ENCODE data around the gene RNF20. TPM values are rescaled to one million over a fixed set of nuclear protein-coding genes. Genes with fewer than 3 reads are reported as not detected.
A peak's percentile ranks its signal among the peaks of the same experiment; 100 is the strongest.
"Not testable (repeated sequence)": the region's sequence is repeated elsewhere in the genome, so short reads cannot be mapped to it uniquely, and the experiment has no call there.

RNF20 gene
- total and polyA plus RNA-seq, 2 donors, result 28.6 to 33.2 TPM

DNA sequence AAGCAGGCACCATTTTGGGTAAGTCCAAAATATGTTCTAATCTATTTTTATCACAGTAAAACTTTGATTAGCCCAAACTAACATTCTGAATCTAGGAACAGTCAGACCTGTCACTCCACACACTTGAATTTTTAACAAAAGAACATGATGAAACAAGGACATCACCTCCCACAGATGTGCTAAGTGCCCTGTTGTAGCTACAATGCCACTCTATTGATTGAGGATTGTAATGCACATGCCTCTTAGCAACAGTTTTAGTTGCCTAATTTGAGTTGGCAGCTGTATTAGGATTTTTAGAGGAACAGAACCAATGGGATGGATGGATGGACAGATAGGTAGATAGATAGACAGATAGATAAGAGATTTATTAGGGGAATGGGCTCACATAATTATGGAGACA is 20.3 kb upstream of the RNF20 start:
- no peaks in the 10 kb centered on the region for H3K36me3 ChIP-seq (ENCODE audit: insufficient read depth)
- no peak overlapping the region for H3K4me3 ChIP-seq (ENCODE audit: low read depth, low read length)
- DNase-seq (ENCODE audit: extremely low spot score), result no peak
- no peaks in the 10 kb centered on the region for H3K4me1 ChIP-seq (ENCODE audit: insufficient read depth)
- no peak overlapping the region for H3K27ac ChIP-seq (ENCODE audit: low read depth)

DNA sequence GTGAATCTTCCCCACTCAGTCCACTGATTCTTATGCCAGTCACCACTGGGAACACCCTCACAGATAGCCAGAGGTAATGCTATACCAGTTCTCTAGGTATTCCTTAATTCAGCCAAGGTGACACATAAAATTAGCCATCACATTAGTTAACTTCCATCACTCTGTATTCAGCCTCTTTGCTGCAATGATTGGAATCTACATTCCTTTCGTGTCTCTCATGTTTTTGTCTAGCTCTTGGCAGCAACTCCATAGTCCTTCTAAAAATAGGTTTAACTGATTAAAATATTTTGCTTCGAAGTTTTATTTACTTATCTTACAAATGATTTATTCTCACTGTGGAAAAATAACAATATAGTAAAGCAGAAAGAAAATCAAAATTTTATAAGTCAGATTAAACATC is 19.6 kb upstream of the RNF20 start:
- Histone ChIP-seq H3K27ac (ENCODE audit: low read depth) (no peak overlapping the region), H3K4me3 (ENCODE audit: low read depth, low read length) (no peak overlapping the region), H3K36me3 (ENCODE audit: insufficient read depth) (no peaks in the 10 kb centered on the region), H3K4me1 (ENCODE audit: insufficient read depth) (no peaks in the 10 kb centered on the region)
- WGBS, result 13% methylated on average over 2 of the region's 2 CpGs
- no peak for DNase-seq (ENCODE audit: extremely low spot score)

DNA sequence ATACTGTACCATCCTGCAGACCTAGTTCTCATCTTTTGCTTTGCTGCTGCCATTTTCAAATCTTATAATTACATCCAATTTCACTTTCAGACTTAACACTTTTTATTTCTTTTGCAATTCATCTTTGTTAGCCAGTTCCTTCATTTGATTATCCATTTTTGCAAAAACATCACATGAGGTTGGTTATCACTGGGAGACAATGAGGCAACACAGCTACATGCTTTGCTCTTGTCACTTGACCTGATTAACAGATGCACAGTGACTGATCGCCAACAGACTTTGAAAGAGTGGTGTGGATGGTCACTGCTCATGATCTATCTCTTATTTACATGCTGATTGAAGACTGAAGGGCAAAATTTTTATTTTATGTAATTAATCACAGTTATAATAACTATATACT is 17.0 kb upstream of the RNF20 start:
- no peak overlapping the region for H3K4me3 ChIP-seq (ENCODE audit: low read depth, low read length)
- H3K27ac ChIP-seq (ENCODE audit: low read depth), result no peak overlapping the region
- 88% methylated on average over 1 of the region's 1 CpG for WGBS
- H3K36me3 ChIP-seq (ENCODE audit: insufficient read depth), result no peaks in the 10 kb centered on the region
- DNase-seq (ENCODE audit: extremely low spot score), result no peak
- H3K4me1 ChIP-seq (ENCODE audit: insufficient read depth), result no peaks in the 10 kb centered on the region

DNA sequence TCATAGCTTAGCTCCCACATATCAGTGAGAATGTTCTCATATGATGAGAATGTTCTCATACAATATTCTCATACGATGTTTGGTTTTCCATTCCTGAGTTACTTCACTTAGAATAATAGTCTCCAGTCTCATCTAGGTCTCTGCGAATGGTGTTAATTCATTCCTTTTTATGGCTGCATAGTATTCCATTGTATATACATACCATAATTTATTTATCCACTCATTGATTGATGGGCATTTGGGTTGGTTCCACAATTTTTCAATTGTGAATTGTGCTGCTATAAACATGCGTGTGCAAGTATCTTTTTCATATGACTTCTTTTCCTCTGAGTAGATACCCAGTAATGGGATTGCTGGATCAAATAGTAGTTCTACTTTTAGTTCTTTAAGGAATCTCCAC is 15.2 kb upstream of the RNF20 start:
- not testable (repeated sequence) for H3K27ac ChIP-seq (ENCODE audit: low read depth); DNase-seq (ENCODE audit: extremely low spot score); H3K4me3 ChIP-seq (ENCODE audit: low read depth, low read length); H3K4me1 ChIP-seq (ENCODE audit: insufficient read depth); H3K36me3 ChIP-seq (ENCODE audit: insufficient read depth)
- 95% methylated on average over 3 of the region's 3 CpGs for WGBS

DNA sequence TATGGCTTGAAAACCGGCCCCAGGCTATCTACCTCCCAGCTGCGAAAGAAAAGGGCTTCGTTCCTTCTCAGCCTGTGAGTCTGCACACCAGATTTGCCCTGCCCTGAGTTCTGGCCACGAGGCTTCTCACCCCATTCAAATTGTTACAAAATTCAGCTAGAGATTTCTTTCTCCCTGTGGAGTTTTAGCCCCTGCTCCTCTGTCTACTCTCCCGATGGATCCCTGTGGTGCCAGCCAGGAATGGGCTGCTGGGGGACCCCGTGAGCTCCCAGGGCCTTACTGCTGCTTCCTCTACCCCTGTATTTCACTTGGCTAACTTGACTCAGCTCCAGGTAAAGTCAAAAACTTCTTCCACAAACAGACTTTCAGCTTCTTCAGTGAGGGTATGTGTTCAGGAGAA is 9.3 kb upstream of the RNF20 start:
- WGBS, result 80% methylated on average over 6 of the region's 6 CpGs
- Histone ChIP-seq H3K36me3 (ENCODE audit: insufficient read depth) (no peaks in the 10 kb centered on the region), H3K4me1 (ENCODE audit: insufficient read depth) (no peaks in the 10 kb centered on the region), H3K4me3 (ENCODE audit: low read depth, low read length) (no peak overlapping the region), H3K27ac (ENCODE audit: low read depth) (no peak overlapping the region)
- DNase-seq (ENCODE audit: extremely low spot score), result no peak

DNA sequence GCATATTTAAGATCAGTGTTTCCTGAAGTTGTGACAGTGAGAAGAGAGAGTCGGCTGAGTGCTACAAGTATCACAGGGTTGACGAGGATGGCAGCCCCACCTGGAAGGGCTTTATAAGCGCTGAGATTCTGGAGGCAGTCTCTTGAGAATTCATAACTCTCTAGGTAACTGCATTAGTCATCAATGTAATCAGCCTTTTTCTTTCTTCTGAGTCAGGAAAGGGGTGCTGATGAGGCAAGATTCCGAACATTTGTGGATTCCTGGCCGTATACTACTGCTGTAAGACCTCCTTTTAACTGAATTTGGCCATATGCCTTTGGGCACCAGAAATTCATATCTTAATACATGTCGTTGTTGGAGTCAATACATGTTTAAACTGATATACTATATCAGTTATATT is 6.6 kb upstream of the RNF20 start:
- H3K27ac ChIP-seq (ENCODE audit: low read depth), result no peak overlapping the region
- WGBS, result 67% methylated on average over 6 of the region's 6 CpGs
- H3K36me3 ChIP-seq (ENCODE audit: insufficient read depth), result no peaks in the 10 kb centered on the region
- no peak overlapping the region for H3K4me3 ChIP-seq (ENCODE audit: low read depth, low read length)
- DNase-seq (ENCODE audit: extremely low spot score), result no peak
- no peaks in the 10 kb centered on the region for H3K4me1 ChIP-seq (ENCODE audit: insufficient read depth)

DNA sequence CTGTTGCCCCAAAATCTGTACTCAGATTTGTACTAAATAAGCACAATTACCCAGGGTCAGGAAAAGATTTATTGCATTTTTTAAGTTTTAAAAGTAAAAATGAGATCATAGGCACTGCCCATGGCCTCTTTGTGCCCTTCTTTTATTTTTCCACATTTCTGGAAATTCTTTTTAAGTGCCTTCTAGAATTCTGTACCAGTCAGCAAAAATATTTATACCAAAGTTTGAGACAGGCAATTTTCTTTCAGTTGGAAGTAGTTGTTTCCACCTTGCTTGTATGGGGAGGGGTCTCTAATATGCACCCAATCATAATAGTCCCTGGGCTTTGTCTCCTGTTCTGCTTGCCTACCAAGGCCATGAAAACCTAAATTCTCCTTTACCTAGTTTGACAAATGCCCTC is 5.6 kb upstream of the RNF20 start:
- H3K36me3 ChIP-seq (ENCODE audit: insufficient read depth), result no peaks in the 10 kb centered on the region
- H3K4me1 ChIP-seq (ENCODE audit: insufficient read depth), result no peaks in the 10 kb centered on the region
- H3K27ac ChIP-seq (ENCODE audit: low read depth), result no peak overlapping the region
- no peak for DNase-seq (ENCODE audit: extremely low spot score)
- no peak overlapping the region for H3K4me3 ChIP-seq (ENCODE audit: low read depth, low read length)

DNA sequence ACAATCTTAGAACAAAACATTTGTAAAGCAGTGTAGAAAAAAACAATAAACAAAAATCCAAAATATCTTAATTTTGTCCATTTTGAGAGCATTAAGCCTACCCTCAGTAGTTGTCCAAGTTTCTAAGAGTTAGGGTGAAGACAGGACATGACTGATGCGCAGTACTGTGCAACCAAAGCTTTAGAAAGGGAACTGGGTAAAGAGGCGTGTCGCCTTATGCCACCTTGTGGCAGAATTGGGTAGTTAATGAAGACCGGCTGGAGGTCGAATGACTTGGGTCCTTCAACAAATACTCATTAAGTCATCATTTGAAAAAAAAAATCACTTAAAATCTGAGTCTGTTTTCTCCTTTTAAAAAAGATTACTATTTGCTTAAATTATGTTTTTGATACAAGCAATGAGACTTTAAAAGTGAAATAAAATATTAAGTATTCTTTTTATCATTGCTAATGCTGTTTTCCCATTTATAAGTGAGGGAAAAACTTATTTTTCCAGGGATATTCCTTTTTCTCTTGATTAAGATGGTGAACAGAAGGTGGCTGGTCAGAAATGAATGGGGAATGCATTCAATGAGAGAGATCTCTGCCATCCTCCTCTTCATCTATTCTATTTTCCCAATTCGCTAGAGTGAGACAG is 3.5 kb upstream of the RNF20 start:
- Histone ChIP-seq H3K27ac (ENCODE audit: low read depth) (no peak overlapping the region), H3K4me1 (ENCODE audit: insufficient read depth) (no peaks in the 10 kb centered on the region), H3K36me3 (ENCODE audit: insufficient read depth) (no peaks in the 10 kb centered on the region), H3K4me3 (ENCODE audit: low read depth, low read length) (no peak overlapping the region)
- 19% methylated on average over 6 of the region's 6 CpGs for WGBS
- peak; percentile 32 for DNase-seq (ENCODE audit: extremely low spot score)

DNA sequence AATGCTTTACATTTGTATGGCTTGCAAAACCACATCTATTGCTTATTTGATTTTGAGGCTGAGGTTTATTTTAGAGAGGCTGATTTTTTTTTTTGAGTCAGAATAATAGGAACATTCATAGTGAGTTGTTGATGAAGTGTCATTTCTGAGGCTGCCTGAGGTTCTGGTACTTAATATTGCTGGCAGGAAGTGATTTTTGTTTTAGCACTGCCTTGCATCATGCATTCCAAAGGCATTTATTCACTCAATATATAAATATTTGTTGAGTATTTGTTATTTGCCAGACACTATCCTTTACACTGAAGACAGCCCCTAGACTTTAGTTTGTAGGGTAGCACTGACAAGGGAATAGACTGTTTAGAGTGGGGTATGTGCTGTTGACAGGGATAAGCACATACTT is 2.7 kb downstream of the RNF20 start:
- Histone ChIP-seq H3K4me1 (ENCODE audit: insufficient read depth) (no peaks in the 10 kb centered on the region), H3K27ac (ENCODE audit: low read depth) (no peak overlapping the region), H3K36me3 (ENCODE audit: insufficient read depth) (no peaks in the 10 kb centered on the region), H3K4me3 (ENCODE audit: low read depth, low read length) (no peak overlapping the region)
- no peak for DNase-seq (ENCODE audit: extremely low spot score)

DNA sequence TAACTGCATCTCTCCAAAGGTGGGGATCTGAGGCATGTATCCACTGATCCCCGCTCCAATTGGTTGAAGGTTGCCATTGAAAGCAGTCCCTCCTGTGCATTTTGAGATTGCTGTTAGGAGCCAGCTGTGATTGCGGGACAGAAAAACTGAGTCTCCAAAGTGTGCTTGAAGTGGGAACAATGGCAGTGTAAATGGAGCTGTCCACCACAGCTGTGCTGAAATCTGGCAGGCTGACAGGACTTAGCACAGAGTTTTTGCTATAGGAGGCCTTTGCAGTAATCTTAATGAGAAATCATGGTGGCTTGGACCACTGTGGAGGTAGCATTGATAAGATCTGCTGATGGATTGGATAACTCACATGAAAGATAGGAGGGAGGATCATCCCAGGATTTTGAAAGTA is 3.3 kb downstream of the RNF20 start:
- no peak for DNase-seq (ENCODE audit: extremely low spot score)
- WGBS, result 93% methylated on average over 2 of the region's 2 CpGs
- Histone ChIP-seq H3K4me1 (ENCODE audit: insufficient read depth) (no peaks in the 10 kb centered on the region), H3K27ac (ENCODE audit: low read depth) (no peak overlapping the region), H3K36me3 (ENCODE audit: insufficient read depth) (no peaks in the 10 kb centered on the region), H3K4me3 (ENCODE audit: low read depth, low read length) (no peak overlapping the region)

DNA sequence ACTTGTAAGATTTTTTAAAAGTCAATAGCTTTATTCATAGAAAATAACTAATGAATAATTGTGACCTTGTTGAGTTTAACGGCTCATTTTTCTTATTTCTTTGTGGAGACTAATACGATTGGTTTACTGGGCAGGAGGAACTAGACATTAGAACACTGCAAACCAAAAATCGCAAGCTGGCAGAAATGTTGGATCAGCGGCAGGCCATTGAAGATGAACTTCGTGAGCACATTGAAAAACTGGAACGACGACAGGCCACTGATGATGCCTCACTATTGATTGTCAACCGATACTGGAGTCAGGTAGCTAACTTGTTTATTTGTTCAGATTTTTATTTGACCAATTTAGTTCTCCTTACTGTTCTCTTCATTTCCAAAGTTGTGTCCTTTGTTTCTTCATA is 6.4 kb downstream of the RNF20 start:
- no peak overlapping the region for H3K27ac ChIP-seq (ENCODE audit: low read depth)
- DNase-seq (ENCODE audit: extremely low spot score), result no peak
- H3K4me1 ChIP-seq (ENCODE audit: insufficient read depth), result no peaks in the 10 kb centered on the region
- WGBS, result 95% methylated on average over 8 of the region's 8 CpGs
- no peaks in the 10 kb centered on the region for H3K36me3 ChIP-seq (ENCODE audit: insufficient read depth)
- H3K4me3 ChIP-seq (ENCODE audit: low read depth, low read length), result no peak overlapping the region

DNA sequence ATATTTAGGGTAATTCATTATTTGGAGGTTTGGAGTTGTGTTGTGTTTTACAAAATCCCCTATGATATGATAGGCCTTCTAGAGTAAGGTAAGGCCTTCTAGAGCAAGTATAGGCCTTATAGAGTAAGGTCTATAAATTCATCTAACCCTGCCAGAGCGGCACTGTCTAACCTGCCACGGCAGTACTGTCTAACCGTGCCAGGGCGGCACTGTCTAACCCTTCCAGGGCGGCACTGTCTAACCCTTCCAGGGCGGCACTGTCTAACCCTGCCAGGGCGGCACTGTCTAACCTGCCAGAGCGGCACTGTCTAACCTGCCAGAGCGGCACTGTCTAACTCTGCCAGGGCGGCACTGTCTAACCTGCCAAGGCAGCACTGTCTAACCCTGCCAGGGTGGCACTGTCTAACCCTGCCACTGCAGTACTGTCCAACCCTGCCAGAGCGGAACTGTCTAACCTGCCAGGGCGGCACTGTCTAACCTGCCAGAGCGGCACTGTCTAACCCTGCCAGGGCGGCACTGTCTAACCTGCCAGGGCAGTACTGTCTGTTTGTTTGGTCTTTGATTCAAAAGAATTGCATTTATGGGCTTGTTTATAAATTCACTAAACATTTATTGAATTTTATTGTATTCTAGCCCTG is 9.6 kb downstream of the RNF20 start:
- H3K36me3 ChIP-seq (ENCODE audit: insufficient read depth), result no peaks in the 10 kb centered on the region

DNA sequence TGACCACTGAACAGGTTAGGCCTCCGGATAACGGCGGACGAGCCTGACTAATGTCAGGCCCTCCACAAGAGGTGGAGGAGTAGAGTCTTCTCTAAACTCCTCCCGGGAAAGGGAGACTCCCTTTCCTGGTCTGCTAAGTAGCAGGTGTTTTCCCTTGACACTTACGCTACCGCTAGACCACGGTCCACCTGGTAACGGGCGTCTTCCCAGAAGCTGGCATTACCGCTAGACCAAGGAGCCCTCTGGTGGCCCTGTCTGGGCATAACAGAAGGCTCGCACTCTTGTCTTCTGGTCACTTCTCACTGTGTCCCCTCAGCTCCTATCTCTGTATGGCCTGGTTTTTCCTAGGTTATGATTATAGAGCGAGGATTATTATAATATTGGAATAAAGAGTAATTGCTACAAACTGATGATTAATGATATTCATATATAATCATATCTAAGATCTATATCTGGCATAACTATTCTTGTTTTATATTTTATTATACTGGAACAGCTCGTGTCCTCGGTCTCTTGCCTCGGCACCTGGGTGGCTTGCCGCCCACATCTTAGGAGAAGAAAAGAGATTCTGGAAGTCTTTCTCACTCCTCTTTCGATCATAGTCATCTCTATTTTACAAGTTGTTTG is 15.9 kb downstream of the RNF20 start:
- H3K27ac ChIP-seq (ENCODE audit: low read depth); H3K4me1 ChIP-seq (ENCODE audit: insufficient read depth); H3K4me3 ChIP-seq (ENCODE audit: low read depth, low read length); H3K36me3 ChIP-seq (ENCODE audit: insufficient read depth); DNase-seq (ENCODE audit: extremely low spot score): not testable (repeated sequence)
- 90% methylated on average over 17 of the region's 18 CpGs for WGBS

More for the DNA sequence above, 9.6 kb downstream of the RNF20 start:
- DNase-seq (ENCODE audit: extremely low spot score), result no peak
- Histone ChIP-seq H3K4me3 (ENCODE audit: low read depth, low read length) (no peak overlapping the region), H3K4me1 (ENCODE audit: insufficient read depth) (no peaks in the 10 kb centered on the region), H3K27ac (ENCODE audit: low read depth) (no peak overlapping the region)
- 96% methylated on average over 14 of the region's 14 CpGs for WGBS

DNA sequence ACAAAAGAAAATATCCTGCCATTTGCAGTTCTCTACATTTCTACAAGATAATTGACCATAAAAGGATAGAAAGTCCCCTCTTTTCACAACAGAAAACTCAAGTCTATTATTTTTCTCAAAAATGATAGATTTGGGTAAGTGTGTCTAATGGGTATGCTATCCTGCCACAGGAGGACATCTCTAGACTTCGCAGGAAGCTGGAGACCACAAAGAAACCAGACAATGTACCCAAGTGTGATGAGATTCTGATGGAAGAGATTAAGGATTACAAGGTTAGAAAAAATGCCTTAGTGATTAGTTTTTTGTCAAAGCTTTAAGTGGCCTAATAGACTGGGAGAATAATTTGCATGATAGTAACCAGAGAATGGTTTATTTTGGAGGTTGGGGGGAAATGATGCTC is 28.1 kb downstream of the RNF20 start:
- no peak for DNase-seq (ENCODE audit: extremely low spot score)
- H3K4me1 ChIP-seq (ENCODE audit: insufficient read depth), result no peaks in the 10 kb centered on the region
- peaks cover 8% of the 10 kb centered on the region for H3K36me3 ChIP-seq (ENCODE audit: insufficient read depth)
- H3K4me3 ChIP-seq (ENCODE audit: low read depth, low read length), result no peak overlapping the region
- WGBS, result 95% methylated on average over 1 of the region's 1 CpG
- no peak overlapping the region for H3K27ac ChIP-seq (ENCODE audit: low read depth)

Data from urinary bladder (tissue), 4 donors.